Epithelial cell of esophagus (primary cell): ENCODE results near the gene RBM12.

Experiments
- DNase-seq: peaks from one replicate; pipeline ENCODE4 v3.0.0; 2010; ENCODE audit warnings: low read depth
- H3K4me3 ChIP-seq: 2 replicates; pipeline ENCODE4 v1.5.1; 2011; ENCODE audit warnings: mild to moderate bottlenecking, low read length, control low read depth
- CTCF ChIP-seq: IDR thresholded peaks from 2 replicates; pipeline ENCODE4 v1.5.1; 2011; ENCODE audit warnings: low read depth, mild to moderate bottlenecking, low read length, control low read depth, inconsistent platforms; ENCODE audit not compliant: insufficient read depth; ENCODE audit errors: missing control alignments

Gene RBM12

GRCh38 chr20:35618263-35619131 lies 46.2 kb downstream of the RBM12 start:
- peak overlapping the region; percentile 64 for H3K4me3 ChIP-seq
- peak; percentile 50 for DNase-seq
- no peak for TF ChIP-seq CTCF

GRCh38 chr20:35617397-35618262 lies 47.1 kb downstream of the RBM12 start:
- peak overlapping the region; percentile 64 for H3K4me3 ChIP-seq
- TF ChIP-seq CTCF = peak; percentile 46
- peak; percentile 63 for DNase-seq

GRCh38 chr20:35616465-35617396 lies 48.0 kb downstream of the RBM12 start:
- DNase-seq = peak; percentile 83
- H3K4me3 ChIP-seq = peak overlapping the region; percentile 64
- no peak for TF ChIP-seq CTCF

GRCh38 chr20:35615667-35616464 lies 48.8 kb downstream of the RBM12 start, which contains the start of gene SPAG4:
SPAG4 (plus strand) TSS chr20:35615829; CDS start chr20:35616004, 175 bp downstream.
- peak within 1 kb of the TSS; percentile 64 for H3K4me3 ChIP-seq
- TF ChIP-seq CTCF = no peak
- peak; percentile 100 for DNase-seq

- TF ChIP-seq CTCF = no peak
- no peak overlapping the region for H3K4me3 ChIP-seq
- no peak for DNase-seq
Measured at GRCh38 chr20:35611482-35611881, 53.2 kb downstream of the RBM12 start.
